Colon (tissue), 2 donors: Measurements from ENCODE around the gene ZNF319.

Source experiments
- FAIRE-seq: peaks from 2 replicates; lab custom pipeline; 2012; peaks lifted over from hg19 to GRCh38; lab: Jason Lieb, UNC
- donor health status: control.
- donor health status: control.

Gene ZNF319

GRCh38 chr16:57977418-57978069, 22.9 kb downstream of the ZNF319 start:
- no peak for FAIRE-seq

GRCh38 chr16:57976331-57976796, 24.1 kb downstream of the ZNF319 start:
- no peak for FAIRE-seq

- no peak for FAIRE-seq
Observed at GRCh38 chr16:57972306-57972705, 28.2 kb downstream of the ZNF319 start.

GRCh38 chr16:57971848-57972247, 28.6 kb downstream of the ZNF319 start:
- no peak for FAIRE-seq

- FAIRE-seq, result no peak
Observed at GRCh38 chr16:57970970-57971369, 29.5 kb downstream of the ZNF319 start, which contains the start of gene CNGB1. Gene CNGB1, minus strand, starts transcription at chr16:57971128. Its CDS starts 3,842 bp downstream, at chr16:57967286.

- FAIRE-seq, result no peak
Observed at GRCh38 chr16:57970319-57970718, 30.2 kb downstream of the ZNF319 start.

- FAIRE-seq, result no peak
Observed at GRCh38 chr16:57969451-57970123, 30.9 kb downstream of the ZNF319 start.

- FAIRE-seq, result no peak
Observed at GRCh38 chr16:57967916-57968315, 32.6 kb downstream of the ZNF319 start.

GRCh38 chr16:57966986-57967385, 33.5 kb downstream of the ZNF319 start:
- FAIRE-seq, result no peak

GRCh38 chr16:57966204-57966771, 34.2 kb downstream of the ZNF319 start:
- FAIRE-seq, result no peak

- no peak for FAIRE-seq
Observed at GRCh38 chr16:57964157-57964700, 36.2 kb downstream of the ZNF319 start.

GRCh38 chr16:57962756-57963155, 37.7 kb downstream of the ZNF319 start:
- no peak for FAIRE-seq

GRCh38 chr16:57962046-57962445, 38.4 kb downstream of the ZNF319 start:
- FAIRE-seq, result no peak

GRCh38 chr16:57961538-57961937, 38.9 kb downstream of the ZNF319 start:
- FAIRE-seq, result no peak

GRCh38 chr16:57960826-57961472, 39.5 kb downstream of the ZNF319 start:
- no peak for FAIRE-seq

GRCh38 chr16:57960310-57960709, 40.2 kb downstream of the ZNF319 start:
- no peak for FAIRE-seq

GRCh38 chr16:57959804-57960203, 40.7 kb downstream of the ZNF319 start:
- no peak for FAIRE-seq

GRCh38 chr16:57959121-57959520, 41.4 kb downstream of the ZNF319 start:
- FAIRE-seq, result no peak

GRCh38 chr16:57958544-57958943, 41.9 kb downstream of the ZNF319 start:
- FAIRE-seq, result no peak

GRCh38 chr16:57957673-57958392, 42.6 kb downstream of the ZNF319 start:
- FAIRE-seq, result no peak

- FAIRE-seq, result no peak
Observed at GRCh38 chr16:57956924-57957672, 43.4 kb downstream of the ZNF319 start.
